GM23338 (cell line): ENCODE data around the gene HOXB5. TPM values are rescaled to one million over a fixed set of nuclear protein-coding genes. Genes with fewer than 3 reads are reported as not detected.
A peak's percentile ranks its signal among the peaks of the same experiment; 100 is the strongest.

Source experiments
- ATAC-seq: fragments of 200-7000 bp; cut with Tn5 transposase; 3 replicates; pipeline ENCODE4 v1.9.1; 2020
- DNase-seq: peaks from one replicate; pipeline ENCODE4 v3.0.0-alpha.2; 2015; ENCODE audit warnings: low spot score
- H2AFZ ChIP-seq: fragments of 200-600 bp; sonication (generic); 2 replicates; pipeline ENCODE4 v1.8.0; 2016; ENCODE audit warnings: antibody characterized with exemption, mild to moderate bottlenecking, moderate library complexity
- H3F3A ChIP-seq: fragments of 200-600 bp; sonication (generic); replicated peaks from 2 replicates; pipeline ENCODE4 v1.8.0; 2017; ENCODE audit warnings: antibody characterized with exemption, mixed run types, low read depth
- H3K27ac ChIP-seq: fragments of 200-600 bp; sonication (generic); 2 replicates; pipeline ENCODE4 v1.6.1; 2016; ENCODE audit warnings: low read depth
- H3K27me3 ChIP-seq: fragments of 200-600 bp; sonication (generic); 2 replicates; pipeline ENCODE4 v1.8.0; 2016; ENCODE audit warnings: mild to moderate bottlenecking, mixed run types, moderate library complexity; ENCODE audit not compliant: insufficient read depth
- H3K36me3 ChIP-seq: fragments of 200-600 bp; sonication (generic); 2 replicates; pipeline ENCODE4 v1.8.0; 2016; ENCODE audit warnings: mild to moderate bottlenecking; ENCODE audit not compliant: insufficient read depth
- H3K4me1 ChIP-seq: fragments of 200-600 bp; sonication (generic); 2 replicates; pipeline ENCODE4 v1.8.0; 2016; ENCODE audit warnings: mild to moderate bottlenecking, moderate library complexity; ENCODE audit not compliant: insufficient read depth
- H3K4me2 ChIP-seq: fragments of 200-600 bp; sonication (generic); 2 replicates; pipeline ENCODE4 v1.7.1; 2017; ENCODE audit warnings: mixed run types
- H3K4me3 ChIP-seq: fragments of 200-600 bp; sonication (generic); 2 replicates; pipeline ENCODE4 v1.6.1; 2016; ENCODE audit warnings: mixed run types
- H3K79me2 ChIP-seq: fragments of 200-600 bp; sonication (generic); replicated peaks from 2 replicates; pipeline ENCODE4 v1.8.0; 2017; ENCODE audit warnings: mild to moderate bottlenecking; ENCODE audit not compliant: insufficient read depth
- H3K9me2 ChIP-seq: fragments of 200-600 bp; sonication (generic); 2 replicates; pipeline ENCODE4 v1.8.0; 2017; ENCODE audit not compliant: insufficient read depth
- H4K20me1 ChIP-seq: fragments of 200-600 bp; sonication (generic); replicated peaks from 2 replicates; pipeline ENCODE4 v1.8.0; 2017; ENCODE audit warnings: mild to moderate bottlenecking; ENCODE audit not compliant: insufficient read depth
- H3K27ac Mint-ChIP-seq: 2 replicates; pipeline ENCODE4 v1.8.0; 2020; ENCODE audit warnings: inconsistent platforms, mild to moderate bottlenecking, moderate library complexity, mixed read lengths
- H3K27me3 Mint-ChIP-seq: 3 replicates; pipeline ENCODE4 v1.8.0; 2022; ENCODE audit warnings: low read depth, mild to moderate bottlenecking, moderate library complexity, mixed read lengths, inconsistent platforms; ENCODE audit not compliant: insufficient read depth, poor library complexity
- H3K36me3 Mint-ChIP-seq: 3 replicates; pipeline ENCODE4 v1.8.0; 2021; ENCODE audit warnings: low read depth, mild to moderate bottlenecking, inconsistent platforms, moderate library complexity, mixed read lengths
- H3K4me1 Mint-ChIP-seq: 3 replicates; pipeline ENCODE4 v1.8.0; 2020; ENCODE audit warnings: mild to moderate bottlenecking, inconsistent platforms, mixed read lengths
- H3K4me3 Mint-ChIP-seq: 3 replicates; pipeline ENCODE4 v1.8.0; 2021; ENCODE audit warnings: moderate library complexity, mild to moderate bottlenecking, inconsistent platforms, mixed read lengths
- H3K9me3 Mint-ChIP-seq: 3 replicates; pipeline ENCODE4 v1.8.0; 2020; ENCODE audit warnings: moderate library complexity, mild to moderate bottlenecking, inconsistent platforms, mixed read lengths
- ETS1 ChIP-seq: IDR thresholded peaks from 2 replicates; pipeline ENCODE4 v1.6.1; 2016; ENCODE audit warnings: antibody characterized with exemption
- EZH2 ChIP-seq: fragments of 200-600 bp; sonication (generic); IDR thresholded peaks from one replicate; pipeline ENCODE4 v1.8.0; 2017; ENCODE audit warnings: antibody characterized with exemption, mild to moderate bottlenecking, low read depth; ENCODE audit not compliant: unreplicated experiment
- EZH2phosphoT487 ChIP-seq: fragments of 200-600 bp; sonication (generic); IDR thresholded peaks from one replicate; pipeline ENCODE4 v1.8.1; 2018; ENCODE audit warnings: antibody characterized with exemption; ENCODE audit not compliant: unreplicated experiment
- JUNB ChIP-seq: IDR thresholded peaks from one replicate; pipeline ENCODE4 v1.6.1; 2016; ENCODE audit warnings: antibody characterized with exemption; ENCODE audit not compliant: unreplicated experiment
- NANOG ChIP-seq: IDR thresholded peaks from 2 replicates; pipeline ENCODE4 v1.6.1; 2016; ENCODE audit warnings: antibody characterized with exemption, borderline replicate concordance
- POLR2AphosphoS5 ChIP-seq: IDR thresholded peaks from 2 replicates; pipeline ENCODE4 v1.6.1; 2016; ENCODE audit warnings: antibody characterized with exemption, low read depth
- STAT1 ChIP-seq: IDR thresholded peaks from one replicate; pipeline ENCODE4 v1.6.1; 2016; ENCODE audit warnings: antibody characterized with exemption; ENCODE audit not compliant: unreplicated experiment
- ZNF114 ChIP-seq: fragments of 250-450 bp; sonication (Bioruptor Pico); IDR thresholded peaks from 2 replicates; pipeline ENCODE4 v1.5.0; 2020; ENCODE audit warnings: mild to moderate bottlenecking, moderate library complexity
- polyA plus RNA-seq: library from polyadenylated mRNA; unstranded; fragments of >200 nt; fragmentation: Nextera tagmentation; extraction: Ambion mirVana; gene quantifications from 2 replicates; pipeline ENCODE4 v1.2.1, GENCODE V29; 2016
- total RNA-seq: library from RNA; depleted of rRNA; stranded (reverse); fragments of >200 nt; shearing (Covaris generic); gene quantifications from 2 replicates; pipeline ENCODE4 v1.2.3, GENCODE V29; 2014
- TF ChIP-seq, protein P1 (sequence below): fragments of 250-450 bp; sonication (Bioruptor Pico); IDR thresholded peaks from 2 replicates; pipeline ENCODE4 v1.5.0; 2020; ENCODE audit warnings: mild to moderate bottlenecking, moderate library complexity

The HOXB5 gene
- total and polyA plus RNA-seq, 2 experiments from 2014 or later: not detected

- Histone ChIP-seq H3K4me1 (peaks cover 66% of the 10 kb centered on the region), H3K27ac (no peak overlapping the region), H3K9me2 (no peaks in the 10 kb centered on the region), H3K79me2 (no peaks in the 10 kb centered on the region), H3K36me3 (no peaks in the 10 kb centered on the region), H3K4me3 (no peak overlapping the region), H3K4me2 (peak overlapping the region; percentile 69), H4K20me1 (peaks cover 64% of the 10 kb centered on the region), H3F3A (peaks cover 50% of the 10 kb centered on the region), H2AFZ (no peak overlapping the region), H3K27me3 (peaks cover 100% of the 10 kb centered on the region)
- Mint-ChIP-seq H3K4me3 (0 out of 3 replicates have a peak overlapping the region, but pooled peaks have one; percentile 5), H3K36me3 (no peaks in the 10 kb centered on the region), H3K9me3 (no peaks in the 10 kb centered on the region; the same call in 2 of the 3 replicates), H3K4me1 (peaks cover 20% of the 10 kb centered on the region), H3K27ac (no peak overlapping the region), H3K27me3 (peaks cover 39% of the 10 kb centered on the region)
- ATAC-seq (no peak), DNase-seq (no peak)
- TF ChIP-seq POLR2AphosphoS5 (no peak), ETS1 (no peak), ZNF114 (CRISPR knock-in tag) (no peak), STAT1 (no peak), JUNB (no peak), NANOG (no peak)
Observed at GRCh38 chr17:48565022-48565554, 28.5 kb downstream of the HOXB5 start.

DNA sequence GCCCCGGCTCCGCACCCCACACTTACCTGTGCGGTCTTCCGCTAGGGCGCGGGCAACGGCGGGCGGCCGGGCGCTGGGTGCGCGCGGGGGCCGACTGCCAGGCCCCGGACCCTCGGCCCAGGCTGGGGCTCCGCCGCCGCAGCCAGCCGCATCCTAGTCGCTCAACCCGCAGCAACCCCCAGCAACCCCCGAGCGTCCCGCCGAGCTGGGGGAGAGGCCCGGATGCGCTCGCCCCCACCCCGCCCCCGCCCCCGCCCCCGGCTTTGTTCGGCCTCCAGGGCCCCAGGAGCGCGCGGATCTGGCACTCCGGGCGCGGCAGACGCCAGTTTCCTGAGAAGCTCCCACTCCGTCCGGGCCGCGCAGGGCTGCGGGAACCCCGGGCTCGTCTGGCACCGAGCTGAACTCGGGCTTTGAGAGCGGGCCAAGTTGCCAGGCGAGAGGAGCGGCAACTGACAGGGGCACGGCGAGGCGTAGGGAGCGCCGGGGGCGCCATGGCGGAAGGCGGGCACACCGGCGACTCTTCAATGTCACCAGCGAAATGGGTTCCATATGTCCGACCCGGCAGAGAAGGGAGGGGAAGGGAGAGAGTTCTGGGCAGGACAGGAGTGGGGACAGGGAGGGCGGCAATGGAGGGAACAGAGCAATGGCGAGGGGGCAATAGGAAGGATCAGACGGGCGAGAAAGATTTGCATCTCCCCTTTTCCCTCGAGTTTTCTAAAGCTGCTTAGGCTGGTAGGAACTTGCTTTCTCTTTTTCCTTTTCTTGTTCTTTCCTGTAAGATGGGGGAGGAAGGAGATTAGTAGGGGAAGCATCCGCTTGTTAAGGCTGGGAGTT is 29.2 kb downstream of the HOXB5 start:
- Mint-ChIP-seq H3K27ac (no peak overlapping the region), H3K27me3 (peaks cover 46% of the 10 kb centered on the region), H3K9me3 (no peaks in the 10 kb centered on the region; the same call in 2 of the 3 replicates), H3K4me1 (peaks cover 23% of the 10 kb centered on the region), H3K36me3 (no peaks in the 10 kb centered on the region), H3K4me3 (0 out of 3 replicates have a peak overlapping the region, but pooled peaks have one; percentile 5)
- TF ChIP-seq, protein P1, sequence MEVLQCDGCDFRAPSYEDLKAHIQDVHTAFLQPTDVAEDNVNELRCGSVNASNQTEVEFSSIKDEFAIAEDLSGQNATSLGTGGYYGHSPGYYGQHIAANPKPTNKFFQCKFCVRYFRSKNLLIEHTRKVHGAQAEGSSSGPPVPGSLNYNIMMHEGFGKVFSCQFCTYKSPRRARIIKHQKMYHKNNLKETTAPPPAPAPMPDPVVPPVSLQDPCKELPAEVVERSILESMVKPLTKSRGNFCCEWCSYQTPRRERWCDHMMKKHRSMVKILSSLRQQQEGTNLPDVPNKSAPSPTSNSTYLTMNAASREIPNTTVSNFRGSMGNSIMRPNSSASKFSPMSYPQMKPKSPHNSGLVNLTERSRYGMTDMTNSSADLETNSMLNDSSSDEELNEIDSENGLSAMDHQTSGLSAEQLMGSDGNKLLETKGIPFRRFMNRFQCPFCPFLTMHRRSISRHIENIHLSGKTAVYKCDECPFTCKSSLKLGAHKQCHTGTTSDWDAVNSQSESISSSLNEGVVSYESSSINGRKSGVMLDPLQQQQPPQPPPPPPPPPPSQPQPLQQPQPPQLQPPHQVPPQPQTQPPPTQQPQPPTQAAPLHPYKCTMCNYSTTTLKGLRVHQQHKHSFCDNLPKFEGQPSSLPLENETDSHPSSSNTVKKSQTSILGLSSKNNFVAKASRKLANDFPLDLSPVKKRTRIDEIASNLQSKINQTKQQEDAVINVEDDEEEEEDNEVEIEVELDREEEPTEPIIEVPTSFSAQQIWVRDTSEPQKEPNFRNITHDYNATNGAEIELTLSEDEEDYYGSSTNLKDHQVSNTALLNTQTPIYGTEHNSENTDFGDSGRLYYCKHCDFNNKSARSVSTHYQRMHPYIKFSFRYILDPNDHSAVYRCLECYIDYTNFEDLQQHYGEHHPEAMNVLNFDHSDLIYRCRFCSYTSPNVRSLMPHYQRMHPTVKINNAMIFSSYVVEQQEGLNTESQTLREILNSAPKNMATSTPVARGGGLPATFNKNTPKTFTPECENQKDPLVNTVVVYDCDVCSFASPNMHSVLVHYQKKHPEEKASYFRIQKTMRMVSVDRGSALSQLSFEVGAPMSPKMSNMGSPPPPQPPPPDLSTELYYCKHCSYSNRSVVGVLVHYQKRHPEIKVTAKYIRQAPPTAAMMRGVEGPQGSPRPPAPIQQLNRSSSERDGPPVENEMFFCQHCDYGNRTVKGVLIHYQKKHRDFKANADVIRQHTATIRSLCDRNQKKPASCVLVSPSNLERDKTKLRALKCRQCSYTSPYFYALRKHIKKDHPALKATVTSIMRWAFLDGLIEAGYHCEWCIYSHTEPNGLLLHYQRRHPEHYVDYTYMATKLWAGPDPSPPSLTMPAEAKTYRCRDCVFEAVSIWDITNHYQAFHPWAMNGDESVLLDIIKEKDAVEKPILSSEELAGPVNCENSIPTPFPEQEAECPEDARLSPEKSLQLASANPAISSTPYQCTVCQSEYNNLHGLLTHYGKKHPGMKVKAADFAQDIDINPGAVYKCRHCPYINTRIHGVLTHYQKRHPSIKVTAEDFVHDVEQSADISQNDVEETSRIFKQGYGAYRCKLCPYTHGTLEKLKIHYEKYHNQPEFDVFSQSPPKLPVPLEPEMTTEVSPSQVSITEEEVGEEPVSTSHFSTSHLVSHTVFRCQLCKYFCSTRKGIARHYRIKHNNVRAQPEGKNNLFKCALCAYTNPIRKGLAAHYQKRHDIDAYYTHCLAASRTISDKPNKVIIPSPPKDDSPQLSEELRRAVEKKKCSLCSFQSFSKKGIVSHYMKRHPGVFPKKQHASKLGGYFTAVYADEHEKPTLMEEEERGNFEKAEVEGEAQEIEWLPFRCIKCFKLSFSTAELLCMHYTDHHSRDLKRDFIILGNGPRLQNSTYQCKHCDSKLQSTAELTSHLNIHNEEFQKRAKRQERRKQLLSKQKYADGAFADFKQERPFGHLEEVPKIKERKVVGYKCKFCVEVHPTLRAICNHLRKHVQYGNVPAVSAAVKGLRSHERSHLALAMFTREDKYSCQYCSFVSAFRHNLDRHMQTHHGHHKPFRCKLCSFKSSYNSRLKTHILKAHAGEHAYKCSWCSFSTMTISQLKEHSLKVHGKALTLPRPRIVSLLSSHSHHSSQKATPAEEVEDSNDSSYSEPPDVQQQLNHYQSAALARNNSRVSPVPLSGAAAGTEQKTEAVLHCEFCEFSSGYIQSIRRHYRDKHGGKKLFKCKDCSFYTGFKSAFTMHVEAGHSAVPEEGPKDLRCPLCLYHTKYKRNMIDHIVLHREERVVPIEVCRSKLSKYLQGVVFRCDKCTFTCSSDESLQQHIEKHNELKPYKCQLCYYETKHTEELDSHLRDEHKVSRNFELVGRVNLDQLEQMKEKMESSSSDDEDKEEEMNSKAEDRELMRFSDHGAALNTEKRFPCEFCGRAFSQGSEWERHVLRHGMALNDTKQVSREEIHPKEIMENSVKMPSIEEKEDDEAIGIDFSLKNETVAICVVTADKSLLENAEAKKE: no peak
- peak; percentile 57 for TF ChIP-seq EZH2phosphoT487
- TF ChIP-seq EZH2: peak; percentile 99
- H3K4me3 ChIP-seq: peak overlapping the region; percentile 49
- ATAC-seq (peak; percentile 41), DNase-seq (no peak)
- peaks cover 62% of the 10 kb centered on the region for H4K20me1 ChIP-seq
- no peaks in the 10 kb centered on the region for H3K36me3 ChIP-seq
- peaks cover 54% of the 10 kb centered on the region for H3F3A ChIP-seq
- H3K4me1 ChIP-seq: peaks cover 66% of the 10 kb centered on the region
- no peak overlapping the region for H3K27ac ChIP-seq
- H3K27me3 ChIP-seq: peaks cover 100% of the 10 kb centered on the region
- H3K9me2 ChIP-seq: no peaks in the 10 kb centered on the region
- no peak overlapping the region; the same call in 1 of the 2 replicates for H2AFZ ChIP-seq
- no peaks in the 10 kb centered on the region for H3K79me2 ChIP-seq
- H3K4me2 ChIP-seq: peak overlapping the region; percentile 69
